ENCODE measurements around the gene MINDY4B.

MINDY4B gene

GRCh38 chr3:150843241-150843640 lies 62.0 kb downstream of the MINDY4B start:
- no peak for DNase-seq (ENCODE audit: low spot score)

DNA sequence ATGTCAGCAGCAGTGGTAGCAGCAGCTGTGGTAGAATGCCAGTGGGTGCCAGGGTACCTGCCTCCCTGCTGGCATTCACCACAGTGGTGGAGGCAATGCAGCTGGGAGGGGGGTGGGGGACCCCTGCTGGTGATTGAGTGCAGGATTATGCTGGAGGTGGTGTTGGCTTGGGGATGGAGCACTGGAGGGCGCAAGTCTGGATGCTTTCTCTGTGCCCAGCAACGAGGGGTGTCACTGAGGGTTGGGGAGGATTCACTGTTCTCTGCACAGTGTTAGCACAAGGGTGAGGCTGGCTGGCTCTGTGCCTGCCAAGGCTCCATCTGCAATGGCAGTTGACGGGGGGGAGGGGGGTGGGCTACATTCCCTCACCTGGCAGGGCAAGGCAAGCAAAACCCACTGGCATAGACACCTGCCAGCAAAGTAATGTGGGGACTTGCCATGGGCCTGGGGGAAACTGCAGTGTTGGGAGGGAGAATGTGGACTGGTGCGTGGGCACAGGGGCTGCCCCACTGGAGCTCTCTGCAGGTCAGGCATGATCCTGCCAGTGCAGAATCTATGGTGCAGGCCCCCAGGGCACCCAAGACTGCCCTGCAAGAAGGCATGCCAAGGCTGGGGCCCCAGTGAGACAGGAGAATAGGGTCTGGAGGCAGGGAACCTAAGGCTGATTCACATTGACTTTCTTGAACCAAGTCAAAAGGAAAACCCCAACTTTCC lies 64.3 kb downstream of the MINDY4B start:
- no peak for DNase-seq (ENCODE audit: low spot score)

DNA sequence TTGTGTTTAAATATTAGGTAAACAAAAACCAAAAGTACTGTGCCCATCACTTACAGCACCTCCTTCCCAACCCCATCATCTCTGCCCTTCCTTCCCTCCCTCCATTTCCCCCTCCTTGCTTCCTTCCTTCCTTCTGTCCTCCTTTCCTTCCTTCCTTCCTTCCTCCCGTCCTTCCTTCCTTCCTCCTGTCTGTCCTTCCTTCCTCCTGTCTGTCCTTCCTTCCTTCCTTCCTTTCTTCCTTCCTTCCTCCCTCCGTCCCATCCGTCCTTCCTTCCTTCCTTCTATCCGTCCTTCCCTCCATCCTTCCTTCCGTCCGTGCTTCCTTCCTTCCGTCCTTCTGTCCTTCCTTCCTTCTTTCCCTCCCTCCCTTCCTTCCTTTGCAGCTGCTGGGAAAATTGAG lies 74.5 kb downstream of the MINDY4B start:
- no peak for DNase-seq (ENCODE audit: low spot score)

DNA sequence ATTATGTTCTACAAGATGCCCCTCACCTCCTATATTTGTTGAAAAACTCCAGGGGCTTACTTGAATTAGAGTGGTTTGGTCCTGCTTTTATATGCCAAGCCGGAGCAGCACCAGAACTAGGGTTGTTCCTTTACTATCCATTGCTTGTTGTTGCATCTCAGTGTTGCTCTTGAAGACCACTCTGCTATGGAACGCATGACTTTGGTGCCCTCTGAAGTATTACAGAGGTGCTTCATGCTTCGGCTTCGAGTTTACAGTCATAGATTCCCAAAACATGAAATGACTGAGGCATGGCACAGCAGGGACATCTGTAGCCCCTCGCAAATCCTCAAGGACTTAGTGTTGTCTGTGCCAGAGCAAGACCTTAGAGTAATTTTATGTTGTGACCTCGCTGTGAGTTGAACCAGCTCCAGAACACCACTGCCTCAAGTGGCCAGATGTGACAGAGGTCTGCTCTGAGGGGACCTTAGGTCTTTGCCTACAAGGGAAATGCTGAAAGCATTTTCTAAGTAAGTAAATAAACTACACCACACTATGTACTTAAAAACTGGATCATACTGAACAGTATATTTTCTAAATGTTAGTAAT lies 75.1 kb downstream of the MINDY4B start:
- DNase-seq (ENCODE audit: low spot score), result peak; percentile 3

GRCh38 chr3:150829408-150829807 lies 75.8 kb downstream of the MINDY4B start:
- DNase-seq (ENCODE audit: low spot score), result no peak

- DNase-seq (ENCODE audit: low spot score), result no peak
Measured at GRCh38 chr3:150828997-150829396, 76.2 kb downstream of the MINDY4B start.

DNA sequence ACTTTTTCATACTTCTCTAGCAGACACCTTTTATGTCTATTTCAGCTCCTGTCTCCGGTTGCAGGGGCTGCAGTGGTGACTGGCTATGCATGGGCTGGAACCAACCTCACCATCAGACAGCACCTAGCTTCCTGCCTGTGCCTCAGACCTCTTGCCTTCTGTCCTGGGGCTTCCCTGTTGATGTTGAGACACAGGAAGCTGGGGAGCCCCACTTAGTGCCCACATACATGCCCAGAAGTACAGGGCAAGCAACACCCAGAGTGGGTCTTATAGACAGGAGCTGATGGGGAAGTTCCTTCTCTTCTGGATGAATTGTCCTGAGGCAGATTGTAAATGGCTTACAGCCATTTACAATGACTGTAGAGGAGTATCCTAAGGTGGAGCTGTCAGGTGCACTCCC lies 77.0 kb downstream of the MINDY4B start:
- no peak for DNase-seq (ENCODE audit: low spot score)

DNA sequence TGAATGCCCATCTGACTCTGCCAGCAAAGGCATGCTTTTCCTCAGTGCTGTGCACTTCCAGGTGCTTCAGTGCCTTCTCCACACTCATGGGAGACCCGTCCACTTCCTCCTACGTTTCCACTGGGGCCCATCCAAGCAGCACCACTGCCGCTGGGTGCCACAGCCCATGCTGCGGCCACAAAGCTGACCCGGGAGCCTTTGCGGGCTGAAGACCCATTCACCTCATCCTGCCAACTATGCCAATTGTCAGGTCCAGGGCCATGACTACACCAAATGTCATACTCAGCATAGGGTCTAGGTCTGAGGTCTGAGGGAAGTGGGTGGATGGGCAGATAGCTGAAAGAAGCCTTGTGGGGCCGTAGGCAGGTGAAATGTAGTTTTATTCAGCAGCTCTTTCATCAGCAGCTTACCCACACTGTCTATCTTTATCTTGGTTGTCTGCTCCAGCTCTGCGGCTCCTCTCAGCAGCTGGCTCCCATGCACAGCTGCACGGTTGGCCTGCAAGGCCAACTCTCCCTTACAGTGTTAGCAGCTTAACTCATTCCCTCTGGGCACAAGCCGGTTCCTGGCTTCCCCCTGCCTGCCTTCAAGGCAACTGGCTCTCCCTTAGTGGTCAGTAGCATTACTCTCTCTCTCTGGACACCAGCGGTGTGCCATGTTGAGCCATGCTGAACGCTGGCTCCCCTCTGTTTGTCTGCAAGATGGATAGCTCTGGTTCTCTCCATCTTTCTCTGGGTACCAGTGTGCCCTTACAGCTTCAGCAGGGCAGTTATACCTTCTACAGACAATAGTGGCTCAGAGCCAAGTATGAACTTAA lies 78.6 kb downstream of the MINDY4B start:
- DNase-seq (ENCODE audit: low spot score), result no peak

- DNase-seq (ENCODE audit: low spot score), result no peak
Measured at GRCh38 chr3:150825916-150826377, 79.3 kb downstream of the MINDY4B start.

DNA sequence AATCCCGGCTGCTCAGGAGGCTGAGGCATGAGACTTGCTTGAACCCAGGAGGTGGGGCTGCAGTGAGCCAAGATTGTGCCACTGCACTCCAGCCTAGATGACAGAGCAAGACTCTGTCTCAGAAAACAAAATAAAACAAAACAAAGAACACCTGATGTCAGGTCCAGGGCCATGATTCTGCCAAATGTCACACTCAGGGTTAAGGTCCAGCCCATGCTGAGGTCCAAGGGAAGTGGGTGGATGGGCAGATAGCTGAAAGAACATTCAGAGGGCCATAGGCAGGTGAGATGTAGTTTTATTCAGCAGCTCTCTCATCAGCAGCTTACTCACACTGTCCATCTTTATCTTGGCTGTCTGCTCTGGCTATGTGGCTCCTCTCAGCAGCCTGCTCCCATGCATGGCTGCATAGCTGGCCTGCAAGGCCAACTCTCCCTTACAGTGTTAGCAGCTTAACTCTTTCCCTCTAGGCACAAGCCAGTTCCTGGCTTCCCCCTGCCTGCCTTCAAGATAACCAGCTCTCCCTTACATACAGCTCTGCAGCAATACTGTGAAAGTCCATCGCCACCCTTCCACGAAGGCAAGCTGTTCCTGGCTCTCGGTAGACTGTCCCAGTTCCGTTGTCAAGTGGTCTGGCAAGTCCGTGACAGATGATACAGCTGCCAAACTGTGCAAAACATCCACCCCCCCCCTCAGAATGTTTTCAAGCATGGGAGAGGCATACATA lies 79.9 kb downstream of the MINDY4B start:
- no peak for DNase-seq (ENCODE audit: low spot score)

- no peak for DNase-seq (ENCODE audit: low spot score)
Measured at GRCh38 chr3:150823277-150823676, 82.0 kb downstream of the MINDY4B start.

GRCh38 chr3:150822636-150823035 lies 82.6 kb downstream of the MINDY4B start:
- no peak for DNase-seq (ENCODE audit: low spot score)
